Osteoblast (primary cell): ENCODE data around the gene LAD1. TPM values are rescaled to one million over a fixed set of nuclear protein-coding genes. Genes with fewer than 3 reads are reported as not detected.

Experiments used
- DNase-seq: peaks from one replicate; pipeline ENCODE4 v3.0.0; 2011; ENCODE audit warnings: low spot score, mixed read lengths; ENCODE audit not compliant: insufficient read length; ENCODE audit errors: missing footprints
- H2AFZ ChIP-seq: 2 replicates; pipeline ENCODE4 v1.6.0; 2011; ENCODE audit warnings: mild to moderate bottlenecking, low read length
- H3K27ac ChIP-seq: 2 replicates; pipeline ENCODE4 v1.5.1; 2011; ENCODE audit warnings: mild to moderate bottlenecking, low read depth, low read length, moderate library complexity
- H3K27me3 ChIP-seq: 2 replicates; pipeline ENCODE4 v1.6.0; 2012; ENCODE audit warnings: mild to moderate bottlenecking, control low read depth, inconsistent platforms, low read length, moderate library complexity; ENCODE audit not compliant: insufficient read depth
- H3K36me3 ChIP-seq: 2 replicates; pipeline ENCODE4 v1.5.1; 2011; ENCODE audit warnings: mild to moderate bottlenecking, low read length, control low read depth, moderate library complexity; ENCODE audit not compliant: insufficient read depth
- H3K4me1 ChIP-seq: 2 replicates; pipeline ENCODE4 v1.5.1; 2011; ENCODE audit warnings: mild to moderate bottlenecking, low read length, control low read depth, moderate library complexity; ENCODE audit not compliant: insufficient read depth
- H3K4me2 ChIP-seq: 2 replicates; pipeline ENCODE4 v1.6.0; 2011; ENCODE audit warnings: mild to moderate bottlenecking, low read length; ENCODE audit not compliant: insufficient read depth
- H3K4me3 ChIP-seq: fragments of 200-600 bp; sonication (generic); 3 replicates; pipeline ENCODE4 v1.5.1; 2012; ENCODE audit warnings: mild to moderate bottlenecking, low read length, inconsistent platforms; ENCODE audit not compliant: insufficient read depth
- H3K79me2 ChIP-seq: 2 replicates; pipeline ENCODE4 v1.6.0; 2012; ENCODE audit warnings: mild to moderate bottlenecking, low read length, control low read depth, inconsistent platforms; ENCODE audit not compliant: insufficient read depth
- H3K9me3 ChIP-seq: 2 replicates; pipeline ENCODE4 v1.5.1; 2011; ENCODE audit warnings: low read depth, low read length, control low read depth
- H4K20me1 ChIP-seq: 2 replicates; pipeline ENCODE4 v1.6.0; 2012; ENCODE audit warnings: mild to moderate bottlenecking, low read length, control low read depth; ENCODE audit not compliant: insufficient read depth
- CTCF ChIP-seq: IDR thresholded peaks from 2 replicates; pipeline ENCODE4 v1.5.1; 2011; ENCODE audit warnings: mild to moderate bottlenecking, low read depth, low read length, moderate library complexity; ENCODE audit errors: extremely low read depth
- total RNA-seq: library from RNA; depleted of rRNA; stranded (reverse); fragments of >200 nt; gene quantifications from 2 replicates; pipeline ENCODE4 v1.2.3, GENCODE V29; 2012

Gene LAD1
- total RNA-seq, 1 donor: not detected

- H3K27ac ChIP-seq: no peak overlapping the region
- no peaks in the 10 kb centered on the region for H3K4me1 ChIP-seq
- H3K4me2 ChIP-seq: no peak overlapping the region
- no peaks in the 10 kb centered on the region for H4K20me1 ChIP-seq
- H3K4me3 ChIP-seq: no peak overlapping the region
- H2AFZ ChIP-seq: no peak overlapping the region
- H3K27me3 ChIP-seq: peaks cover 6% of the 10 kb centered on the region
- H3K79me2 ChIP-seq: no peaks in the 10 kb centered on the region
- DNase-seq: peak; percentile 74
- no peak for TF ChIP-seq CTCF
- no peaks in the 10 kb centered on the region for H3K9me3 ChIP-seq
- H3K36me3 ChIP-seq: no peaks in the 10 kb centered on the region
Observed at GRCh38 chr1:201353186-201353940, 45.8 kb downstream of the LAD1 start.

GRCh38 chr1:201351617-201352016 lies 47.5 kb downstream of the LAD1 start:
- Histone ChIP-seq H3K79me2 (no peaks in the 10 kb centered on the region), H3K4me1 (no peaks in the 10 kb centered on the region), H2AFZ (no peak overlapping the region), H3K9me3 (no peaks in the 10 kb centered on the region), H3K4me2 (no peak overlapping the region), H3K4me3 (no peak overlapping the region), H3K27me3 (peaks cover 6% of the 10 kb centered on the region), H4K20me1 (no peaks in the 10 kb centered on the region), H3K36me3 (no peaks in the 10 kb centered on the region), H3K27ac (no peak overlapping the region)
- no peak for TF ChIP-seq CTCF
- DNase-seq: no peak

- TF ChIP-seq CTCF: no peak
- H3K9me3 ChIP-seq: no peaks in the 10 kb centered on the region
- no peak overlapping the region for H3K4me3 ChIP-seq
- DNase-seq: no peak
- H3K27me3 ChIP-seq: peaks cover 4% of the 10 kb centered on the region
- no peak overlapping the region for H3K27ac ChIP-seq
- H3K36me3 ChIP-seq: no peaks in the 10 kb centered on the region
- no peaks in the 10 kb centered on the region for H3K79me2 ChIP-seq
- no peak overlapping the region for H3K4me2 ChIP-seq
- H4K20me1 ChIP-seq: no peaks in the 10 kb centered on the region
- no peak overlapping the region for H2AFZ ChIP-seq
- H3K4me1 ChIP-seq: no peaks in the 10 kb centered on the region
Observed at GRCh38 chr1:201350884-201351283, 48.2 kb downstream of the LAD1 start.

GRCh38 chr1:201350361-201350725 lies 48.8 kb downstream of the LAD1 start:
- H3K9me3 ChIP-seq: no peaks in the 10 kb centered on the region
- DNase-seq: no peak
- H3K4me2 ChIP-seq: no peak overlapping the region
- no peaks in the 10 kb centered on the region for H3K79me2 ChIP-seq
- H3K27me3 ChIP-seq: peaks cover 2% of the 10 kb centered on the region
- no peaks in the 10 kb centered on the region for H4K20me1 ChIP-seq
- H3K27ac ChIP-seq: no peak overlapping the region
- no peak overlapping the region for H3K4me3 ChIP-seq
- H3K4me1 ChIP-seq: no peaks in the 10 kb centered on the region
- no peak overlapping the region for H2AFZ ChIP-seq
- TF ChIP-seq CTCF: no peak
- no peaks in the 10 kb centered on the region for H3K36me3 ChIP-seq
